CD4-positive, alpha-beta T cell treated with Interferon alpha-2 for 1 hour (primary cell): ENCODE data around the gene PEX3.

Experiments used
- DNase-seq, 2 donors: peaks; one replicate each; pipeline ENCODE4 v3.0.0-alpha.2; 2020 to 2022

PEX3 gene

GRCh38 chr6:143539734-143540133, 89.1 kb downstream of the PEX3 start:
- DNase-seq: peak in 1 of 2 donors; percentile 60

- no peak for DNase-seq
These were observed 89.6 kb downstream of the PEX3 start for GRCh38 chr6:143540192-143540591.
